GM18868 (cell line): ENCODE measurements around the gene TTC27.
A peak's percentile ranks its signal among the peaks of the same experiment; 100 is the strongest.
"Not testable (repeated sequence)": the region's sequence is repeated elsewhere in the genome, so short reads cannot be mapped to it uniquely, and the experiment has no call there.

Source experiments
- ATAC-seq: cut with Tn5 transposase; IDR thresholded peaks from one replicate; pipeline ENCODE4 v1.9.1; 2021; ENCODE audit warnings: mild to moderate bottlenecking, moderate library complexity; ENCODE audit not compliant: unreplicated experiment

The TTC27 gene

DNA sequence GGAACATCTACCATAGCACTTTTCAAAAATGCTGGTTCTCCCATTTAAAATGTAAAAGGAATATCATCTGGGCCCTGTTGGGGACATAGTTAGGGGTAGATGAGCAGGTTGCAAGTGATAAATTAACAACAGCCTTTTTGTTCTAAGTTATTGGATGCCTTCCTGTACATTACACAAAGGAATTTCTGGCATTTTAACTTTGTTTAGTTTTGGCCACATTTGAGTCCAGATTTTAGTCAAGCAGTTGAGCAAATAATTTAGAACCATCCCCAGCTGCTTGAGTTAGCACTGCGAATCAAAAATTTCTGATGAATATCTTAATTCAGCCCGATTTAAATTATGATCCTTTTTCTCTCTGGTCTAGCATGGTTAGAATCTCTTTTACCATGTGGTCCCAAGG is 124.4 kb downstream of the TTC27 start:
- ATAC-seq: no peak

DNA sequence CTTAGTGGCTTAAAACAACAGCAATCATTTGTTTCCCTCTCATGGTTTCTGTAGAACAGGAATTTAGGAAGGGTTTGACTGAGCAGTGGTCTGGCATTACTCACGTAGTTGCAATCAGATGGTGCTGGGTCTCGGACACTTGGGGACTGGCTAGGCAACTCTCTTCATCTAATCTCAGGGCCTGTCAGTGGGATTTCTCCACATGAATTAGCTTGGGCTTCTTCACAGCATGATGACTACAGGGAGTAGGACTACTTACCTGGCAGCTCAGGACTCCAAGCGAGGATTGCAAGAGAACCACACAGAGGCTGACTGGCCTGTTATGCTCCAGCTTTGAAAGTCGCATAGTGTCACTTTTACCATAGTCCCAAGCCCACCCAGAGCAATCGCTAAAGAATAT is 125.1 kb downstream of the TTC27 start:
- ATAC-seq: no peak

GRCh38 chr2:32754676-32755075 is 126.8 kb downstream of the TTC27 start:
- not testable (repeated sequence) for ATAC-seq

GRCh38 chr2:32755666-32756065 is 127.8 kb downstream of the TTC27 start:
- ATAC-seq: no peak

DNA sequence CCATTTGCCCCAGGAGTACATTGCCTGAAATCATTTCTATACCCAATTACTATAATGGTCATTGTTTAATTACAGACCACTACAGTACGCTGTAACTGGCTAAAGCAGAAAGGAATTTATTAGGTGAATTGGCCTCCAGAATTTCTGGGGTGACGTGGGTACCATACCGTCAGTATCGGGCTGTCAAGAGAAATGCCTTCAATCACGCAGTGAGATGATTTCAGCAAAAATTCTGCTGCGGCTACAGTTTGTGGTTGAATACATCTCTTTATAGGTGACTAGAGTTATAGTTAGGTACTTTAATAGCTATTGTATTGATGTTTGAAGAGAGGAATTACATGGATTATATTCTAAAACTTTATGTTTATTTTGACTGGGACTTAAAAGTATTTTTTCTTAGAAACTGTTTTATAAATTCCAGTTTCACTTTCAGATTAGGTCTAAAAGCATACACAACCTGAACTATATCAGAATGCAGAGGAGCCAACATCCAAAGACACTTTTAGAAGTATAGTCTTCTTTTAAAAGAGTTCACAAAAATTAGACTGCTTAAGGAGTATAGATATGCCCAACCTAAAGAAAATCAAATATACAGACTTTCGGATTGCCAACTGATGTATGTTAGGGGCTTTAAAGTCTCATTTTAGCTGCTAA is 128.4 kb downstream of the TTC27 start:
- peak; percentile 55 for ATAC-seq

- ATAC-seq: no peak
Measured at GRCh38 chr2:32758232-32758631, 130.4 kb downstream of the TTC27 start.

DNA sequence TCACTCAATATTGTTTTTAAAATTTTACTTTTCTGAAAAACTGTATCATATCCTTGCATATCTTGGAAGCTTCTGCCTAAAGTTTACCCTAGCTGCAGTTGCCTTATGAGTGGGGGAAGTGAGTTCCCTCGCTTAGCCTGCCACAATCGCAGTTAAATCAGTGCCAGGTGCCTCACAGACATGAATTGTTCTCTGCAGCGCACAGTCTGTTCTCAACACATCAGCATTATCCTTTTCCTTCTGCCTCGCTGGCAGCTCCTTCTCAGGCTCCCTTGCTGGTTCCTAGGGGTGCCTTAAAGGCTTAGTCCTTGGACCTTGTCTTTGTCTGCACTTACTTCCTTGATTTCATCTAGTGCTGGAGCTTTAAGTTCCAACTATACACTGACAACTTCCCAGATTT is 132.8 kb downstream of the TTC27 start:
- ATAC-seq: no peak

GRCh38 chr2:32768387-32769174 is 140.7 kb downstream of the TTC27 start:
- ATAC-seq: no peak

DNA sequence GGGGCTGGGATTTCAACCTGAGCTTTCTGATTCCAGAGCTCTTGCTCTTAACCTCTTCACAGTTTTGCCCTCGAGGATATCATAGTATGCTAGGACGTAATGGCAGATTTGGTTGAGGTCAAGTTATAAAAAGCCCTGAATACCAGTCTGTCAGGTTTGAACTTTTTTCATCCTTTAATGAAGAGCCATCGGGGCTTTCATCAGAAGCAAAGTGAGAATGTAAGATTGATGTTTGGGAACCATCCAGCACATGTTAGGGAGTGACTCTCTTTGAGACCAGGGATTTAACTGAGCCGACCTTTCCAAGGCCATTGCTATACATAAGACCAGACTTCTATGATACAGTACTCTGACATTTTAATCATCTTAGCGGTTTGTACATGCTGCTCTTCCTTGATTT is 142.5 kb downstream of the TTC27 start:
- no peak for ATAC-seq

GRCh38 chr2:32772638-32773447 is 145.0 kb downstream of the TTC27 start:
- peak; percentile 64 for ATAC-seq

DNA sequence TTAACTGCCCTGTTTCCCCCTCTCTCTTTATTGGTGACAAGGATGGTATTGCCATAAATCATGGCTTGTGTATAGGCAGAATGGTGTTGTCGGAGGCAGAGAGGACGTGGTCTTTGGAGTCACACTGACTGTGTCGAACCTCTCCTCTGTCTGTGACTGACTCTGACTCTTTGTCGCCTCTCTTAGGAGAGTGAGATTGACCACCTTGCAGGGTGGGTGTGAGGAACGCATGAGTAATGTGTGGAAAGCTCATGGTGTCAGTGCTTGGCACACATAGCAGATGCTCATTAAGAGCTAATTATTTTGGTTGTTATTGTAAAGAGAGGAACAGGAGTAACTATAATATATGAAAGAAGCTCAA is 145.6 kb downstream of the TTC27 start:
- no peak for ATAC-seq

GRCh38 chr2:32775954-32776353 is 148.1 kb downstream of the TTC27 start:
- no peak for ATAC-seq

DNA sequence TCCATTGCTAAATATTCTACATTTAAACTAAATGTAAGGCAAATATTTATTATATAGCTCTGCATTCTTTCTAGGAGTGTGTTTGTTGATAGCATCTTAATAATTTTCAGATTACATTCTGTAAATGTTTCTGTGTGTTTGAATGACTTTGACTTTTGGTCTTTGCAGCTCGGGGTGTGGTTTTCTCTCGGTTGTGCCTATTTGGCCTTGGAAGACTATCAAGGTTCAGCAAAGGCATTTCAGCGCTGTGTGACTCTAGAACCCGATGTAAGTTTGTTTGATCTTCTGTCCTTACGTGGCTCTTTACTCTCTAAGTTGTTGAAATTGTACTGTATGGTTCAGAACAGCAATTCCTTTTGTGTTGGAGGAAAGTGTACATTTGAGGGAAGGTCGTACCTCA is 149.9 kb downstream of the TTC27 start:
- ATAC-seq: no peak

DNA sequence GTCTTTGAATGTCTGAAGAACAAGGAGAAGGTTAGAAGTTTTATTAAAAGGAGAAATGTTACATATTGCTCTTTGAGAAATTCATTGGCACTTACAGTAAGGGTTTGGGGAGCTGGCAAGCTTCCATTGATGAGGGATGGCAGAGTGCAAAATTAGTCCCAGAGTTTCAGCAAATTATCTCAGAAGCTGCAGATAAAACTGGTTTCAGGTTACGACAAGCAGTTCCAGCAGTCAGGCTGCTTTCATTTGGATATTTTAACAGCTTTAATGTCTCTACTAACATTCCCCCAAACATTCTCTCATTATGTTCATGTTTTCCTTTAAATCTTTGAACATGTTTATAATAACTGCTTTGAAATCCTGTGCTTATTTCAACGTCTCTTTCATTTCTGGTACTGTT is 153.1 kb downstream of the TTC27 start:
- no peak for ATAC-seq

DNA sequence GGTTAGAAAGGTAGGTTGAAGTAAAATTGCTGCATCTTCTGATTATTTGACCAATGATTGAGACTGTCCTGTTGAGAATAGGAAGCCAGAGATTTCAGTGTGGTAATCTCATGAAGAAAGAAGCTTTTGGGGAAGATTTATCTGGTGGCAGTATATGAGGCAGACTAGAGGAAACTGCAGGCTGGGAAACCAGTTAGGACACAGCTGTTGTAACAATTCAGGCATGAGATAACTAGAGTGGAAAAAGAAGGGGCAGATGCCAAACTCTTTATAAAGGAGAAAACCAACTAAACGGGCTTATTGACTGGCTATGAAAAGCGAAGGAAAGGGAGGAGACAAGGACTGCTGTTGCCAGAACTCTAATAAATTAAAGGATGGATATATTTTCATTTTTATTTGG is 155.6 kb downstream of the TTC27 start:
- no peak for ATAC-seq

- ATAC-seq: no peak
Measured at GRCh38 chr2:32783933-32784332, 156.1 kb downstream of the TTC27 start.

GRCh38 chr2:32787207-32787606 is 159.4 kb downstream of the TTC27 start:
- ATAC-seq: no peak

DNA sequence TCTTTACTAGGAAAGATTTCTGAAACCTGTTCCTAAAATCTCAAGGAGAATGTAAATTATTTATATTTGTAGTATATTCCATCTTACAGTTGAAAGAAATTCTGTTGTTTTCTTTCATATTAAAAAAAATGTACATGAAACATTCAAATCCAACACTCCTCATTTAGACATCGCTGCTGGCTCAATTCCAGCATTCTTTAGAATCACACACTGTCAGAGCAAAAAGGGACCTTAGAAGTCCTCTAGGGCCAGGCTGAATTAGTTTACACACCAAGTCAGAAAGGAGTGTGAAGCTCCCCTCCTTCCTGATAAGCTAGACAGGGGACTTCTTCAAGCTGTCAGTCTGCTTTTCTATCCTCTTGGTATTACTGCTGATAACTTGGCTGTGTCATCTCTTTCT is 160.3 kb downstream of the TTC27 start:
- ATAC-seq: no peak

- ATAC-seq: no peak
Measured at GRCh38 chr2:32792416-32792815, 164.6 kb downstream of the TTC27 start.

- ATAC-seq: no peak
Measured at GRCh38 chr2:32798829-32799228, 171.0 kb downstream of the TTC27 start.

DNA sequence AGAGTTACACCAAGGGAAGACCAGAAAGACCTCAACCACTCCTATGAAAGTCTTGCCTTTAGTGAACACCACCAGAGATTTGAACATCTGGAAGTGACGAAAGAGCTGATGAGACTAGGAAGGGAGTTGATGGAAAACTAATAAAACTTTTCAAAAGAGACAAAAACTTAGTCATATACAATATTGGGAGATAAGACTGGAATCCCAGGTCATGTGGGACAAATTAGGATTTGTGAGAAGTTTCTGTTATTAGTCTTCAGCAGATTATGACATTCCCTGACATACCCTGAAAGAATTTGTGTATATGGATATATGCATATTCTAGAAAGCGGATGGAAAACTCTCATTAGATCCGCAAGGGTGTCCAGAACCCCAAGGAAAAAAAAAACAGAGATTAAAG is 173.9 kb downstream of the TTC27 start:
- no peak for ATAC-seq

GRCh38 chr2:32802877-32803276 is 175.0 kb downstream of the TTC27 start:
- no peak for ATAC-seq
